Thyroid gland (tissue), 4 donors: ENCODE data around the gene UTP14C. TPM values are rescaled to one million over a fixed set of nuclear protein-coding genes. Genes with fewer than 3 reads are reported as not detected.
"Not testable (repeated sequence)": the region's sequence is repeated elsewhere in the genome, so short reads cannot be mapped to it uniquely, and the experiment has no call there.

Source experiments
- DNase-seq, 2 donors: peaks; one replicate each; pipeline ENCODE4 v3.0.0-alpha.2; 2019
- H3K27ac ChIP-seq, 3 donors: fragments of 200-600 bp; sonication (generic); 1 replicate in 2 of 3; 2 replicates in 1 of 3; pipeline ENCODE4 v1.5.1; 2016 to 2019; ENCODE audit warnings: mild to moderate bottlenecking in 1 of 3, moderate library complexity in 1 of 3
- H3K27me3 ChIP-seq: fragments of 200-600 bp; sonication (generic); one replicate; pipeline ENCODE4 v1.5.1; 2019
- H3K36me3 ChIP-seq, 2 donors: fragments of 200-600 bp; sonication (generic); one replicate each; pipeline ENCODE4 v1.5.1; 2016 to 2019
- H3K4me1 ChIP-seq, 2 donors: fragments of 200-600 bp; sonication (generic); one replicate each; pipeline ENCODE4 v1.5.1; 2017 to 2019
- H3K4me3 ChIP-seq, 3 donors: fragments of 200-600 bp; sonication (generic); replicated peaks in 1 of 3; 1 replicate in 2 of 3; 2 replicates in 1 of 3; pipeline ENCODE4 v1.5.1; 2016; ENCODE audit warnings: mild to moderate bottlenecking in 1 of 3
- H3K9me3 ChIP-seq: fragments of 200-600 bp; sonication (generic); one replicate; pipeline ENCODE4 v1.5.1; 2017
- POLR2A ChIP-seq, 2 donors: fragments of 450-650 bp; IDR thresholded peaks; one replicate each; pipeline ENCODE4 v1.6.1; 2017; ENCODE audit warnings: antibody characterized with exemption in 2 of 2, mild to moderate bottlenecking in 2 of 2, moderate library complexity in 1 of 2
- WGBS, 2 donors: methylation state at CpG; one replicate each; pipeline ENCODE4 v1.1.5; 2017; 5-methylcytosine and 5-hydroxymethylcytosine counted together
- intact Hi-C: fragments of 100-400 bp; cut with DNase I; formaldehyde crosslinking; loops from one replicate; pipeline ENCODE4 v1.15.1; 2023
- total RNA-seq, 4 donors: library from RNA; depleted of rRNA; stranded (reverse); fragments of >200 nt; gene quantifications; one replicate each; pipeline ENCODE4 v1.2.3, GENCODE V29; 2016
- TF ChIP-seq, protein P1 (sequence below), 6 experiments: fragments of 200-600 bp in 3 of 6; fragments of 450-650 bp in 3 of 6; sonication (generic) in 3 of 6; IDR thresholded peaks; one replicate each; pipeline ENCODE4 v1.5.1; 2016 to 2019; ENCODE audit warnings: antibody characterized with exemption in 6 of 6, mild to moderate bottlenecking in 2 of 6, inconsistent platforms in 1 of 6, moderate library complexity in 1 of 6

Gene UTP14C
- total RNA-seq, 4 donors from 2014 or later = 23.1 to 31.2 (median 25.9) TPM

DNA sequence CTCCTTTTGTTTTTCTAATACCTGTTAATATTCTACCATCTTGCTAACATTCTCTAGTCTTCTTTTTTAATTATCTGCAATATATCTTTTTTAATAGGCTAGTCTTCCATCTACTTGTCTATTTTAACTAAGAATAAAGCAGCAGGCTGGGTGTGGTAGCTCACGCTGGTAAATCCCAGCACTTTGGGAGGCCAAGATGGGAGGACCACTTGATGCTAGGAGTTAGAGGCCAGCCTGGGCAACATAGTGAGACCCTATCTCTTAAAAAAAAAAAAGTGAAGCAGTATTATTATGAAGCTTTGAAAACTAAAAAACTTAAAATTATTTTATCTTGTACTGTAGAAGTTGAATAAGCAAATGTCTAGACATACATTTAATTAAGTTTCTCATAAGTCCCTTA lies 3.3 kb downstream of the UTP14C start:
- no peak overlapping the region for H3K27ac ChIP-seq
- intact Hi-C loops = no loop called here
- no peaks in the 10 kb centered on the region for H3K4me1 ChIP-seq
- H3K9me3 ChIP-seq = no peaks in the 10 kb centered on the region
- peaks cover 4 to 10% of the 10 kb centered on the region in 2 donors for H3K36me3 ChIP-seq
- DNase-seq = no peak
- H3K27me3 ChIP-seq = no peaks in the 10 kb centered on the region
- 96 to 100% methylated on average over 1 of the region's 1 CpG for WGBS, 2 donors
- TF ChIP-seq, protein P1, sequence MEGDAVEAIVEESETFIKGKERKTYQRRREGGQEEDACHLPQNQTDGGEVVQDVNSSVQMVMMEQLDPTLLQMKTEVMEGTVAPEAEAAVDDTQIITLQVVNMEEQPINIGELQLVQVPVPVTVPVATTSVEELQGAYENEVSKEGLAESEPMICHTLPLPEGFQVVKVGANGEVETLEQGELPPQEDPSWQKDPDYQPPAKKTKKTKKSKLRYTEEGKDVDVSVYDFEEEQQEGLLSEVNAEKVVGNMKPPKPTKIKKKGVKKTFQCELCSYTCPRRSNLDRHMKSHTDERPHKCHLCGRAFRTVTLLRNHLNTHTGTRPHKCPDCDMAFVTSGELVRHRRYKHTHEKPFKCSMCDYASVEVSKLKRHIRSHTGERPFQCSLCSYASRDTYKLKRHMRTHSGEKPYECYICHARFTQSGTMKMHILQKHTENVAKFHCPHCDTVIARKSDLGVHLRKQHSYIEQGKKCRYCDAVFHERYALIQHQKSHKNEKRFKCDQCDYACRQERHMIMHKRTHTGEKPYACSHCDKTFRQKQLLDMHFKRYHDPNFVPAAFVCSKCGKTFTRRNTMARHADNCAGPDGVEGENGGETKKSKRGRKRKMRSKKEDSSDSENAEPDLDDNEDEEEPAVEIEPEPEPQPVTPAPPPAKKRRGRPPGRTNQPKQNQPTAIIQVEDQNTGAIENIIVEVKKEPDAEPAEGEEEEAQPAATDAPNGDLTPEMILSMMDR (IDR thresholded peaks at IDR 0.05) = no peak
- no peak for TF ChIP-seq POLR2A (IDR thresholded peaks at IDR 0.05)
- H3K4me3 ChIP-seq = no peak overlapping the region

DNA sequence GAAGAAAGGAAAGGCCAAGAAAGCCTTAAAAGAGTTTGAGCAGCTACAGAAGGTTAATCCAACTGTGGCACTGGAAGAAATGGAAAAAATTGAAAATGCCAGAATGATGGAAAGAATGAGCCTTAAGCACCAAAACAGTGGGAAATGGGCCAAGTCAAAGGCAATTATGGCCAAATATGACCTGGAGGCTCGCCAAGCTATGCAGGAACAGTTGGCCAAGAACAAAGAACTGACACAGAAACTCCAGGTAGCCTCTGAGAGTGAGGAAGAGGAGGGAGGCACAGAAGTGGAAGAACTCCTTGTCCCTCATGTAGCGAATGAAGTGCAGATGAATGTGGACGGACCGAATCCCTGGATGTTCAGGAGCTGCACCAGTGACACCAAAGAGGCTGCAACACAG lies 5.1 kb downstream of the UTP14C start:
- Histone ChIP-seq H3K9me3 (no peaks in the 10 kb centered on the region), H3K36me3 (peaks cover 2% of the 10 kb centered on the region in 2 donors), H3K4me1 (no peaks in the 10 kb centered on the region), H3K27ac (no peak overlapping the region), H3K4me3 (no peak overlapping the region), H3K27me3 (no peaks in the 10 kb centered on the region)
- TF ChIP-seq, protein P1 (IDR thresholded peaks at IDR 0.05) = no peak
- no peak for TF ChIP-seq POLR2A (IDR thresholded peaks at IDR 0.05)
- 96 to 97% methylated on average over 4 of the region's 4 CpGs for WGBS, 2 donors
- intact Hi-C loops = no loop called here
- no peak for DNase-seq

DNA sequence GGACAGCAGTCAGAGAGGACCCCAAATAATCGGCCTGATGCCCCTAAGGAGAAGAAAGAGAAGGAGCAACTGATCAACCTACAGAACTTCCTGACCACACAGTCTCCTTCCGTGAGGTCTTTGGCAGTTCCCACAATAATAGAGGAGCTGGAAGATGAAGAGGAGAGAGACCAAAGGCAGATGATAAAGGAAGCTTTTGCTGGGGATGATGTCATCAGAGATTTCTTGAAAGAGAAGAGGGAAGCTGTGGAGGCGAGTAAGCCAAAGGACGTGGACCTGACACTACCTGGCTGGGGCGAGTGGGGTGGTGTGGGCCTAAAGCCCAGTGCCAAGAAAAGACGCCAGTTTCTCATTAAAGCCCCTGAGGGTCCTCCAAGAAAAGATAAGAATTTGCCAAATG lies 5.9 kb downstream of the UTP14C start:
- WGBS, 2 donors = 97 to 98% methylated on average over 6 of the region's 6 CpGs
- H3K9me3 ChIP-seq, DNase-seq, intact Hi-C loops, H3K4me1 ChIP-seq, H3K36me3 ChIP-seq, H3K27ac ChIP-seq, H3K27me3 ChIP-seq, H3K4me3 ChIP-seq: not testable (repeated sequence)

DNA sequence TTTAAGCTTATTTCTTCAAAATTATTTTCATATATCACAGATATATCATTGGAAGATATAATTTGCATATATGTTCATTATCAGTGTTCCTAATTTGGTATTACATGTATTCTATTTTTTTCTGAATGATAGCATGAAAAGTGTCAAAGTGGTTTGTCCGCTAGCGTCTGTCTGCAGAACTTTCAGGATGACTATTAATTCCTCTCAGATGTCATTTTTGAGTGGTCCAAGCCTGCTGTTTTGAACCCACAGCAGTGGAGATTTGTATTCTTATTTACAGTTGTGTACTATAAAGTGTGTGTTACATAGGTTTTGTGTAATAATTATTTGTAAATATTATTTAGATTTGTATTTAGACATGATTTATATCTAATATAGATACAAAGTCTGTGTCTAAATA lies 8.5 kb downstream of the UTP14C start:
- Histone ChIP-seq H3K4me1 (no peaks in the 10 kb centered on the region), H3K9me3 (no peaks in the 10 kb centered on the region), H3K27ac (no peak overlapping the region), H3K27me3 (no peaks in the 10 kb centered on the region), H3K36me3 (no peaks in the 10 kb centered on the region), H3K4me3 (no peak overlapping the region)
- no peak for DNase-seq
- 88 to 94% methylated on average over 2 of the region's 2 CpGs for WGBS, 2 donors
- intact Hi-C loops = no loop called here
- TF ChIP-seq, protein P1 (IDR thresholded peaks at IDR 0.05) = no peak
- TF ChIP-seq POLR2A (IDR thresholded peaks at IDR 0.05) = no peak

DNA sequence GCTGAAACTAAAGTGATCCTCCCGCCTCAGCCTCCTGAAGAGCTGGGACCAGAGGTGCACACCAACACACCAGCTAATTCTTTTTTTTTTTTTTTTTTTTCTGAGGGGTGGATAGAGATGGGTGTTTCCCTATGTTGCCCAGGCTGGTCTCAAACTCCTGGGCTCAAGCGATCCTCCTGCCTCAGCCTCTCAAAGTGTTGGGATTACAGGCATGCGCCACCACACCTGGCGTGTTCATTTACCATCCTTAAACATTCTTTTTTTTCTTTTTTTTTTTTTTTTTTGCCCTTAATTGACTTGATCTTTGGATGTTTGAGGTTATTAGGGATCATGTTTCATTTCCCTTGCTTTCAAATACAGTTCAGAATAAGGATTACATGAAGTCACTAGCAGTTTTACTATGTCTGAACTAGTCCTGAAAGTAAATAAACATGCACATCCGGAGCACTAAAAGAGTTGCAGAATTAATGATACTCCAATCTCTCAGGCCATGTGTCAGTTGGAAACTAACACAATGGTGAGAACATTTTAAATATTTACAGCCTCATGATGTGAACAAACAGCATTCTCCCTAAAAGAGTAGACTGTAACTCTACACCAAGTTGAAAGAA lies 10.2 kb downstream of the UTP14C start:
- intact Hi-C loops = no loop called here
- 88 to 95% methylated on average over 5 of the region's 5 CpGs for WGBS, 2 donors
- DNase-seq = no peak

More for the DNA sequence above, 10.2 kb downstream of the UTP14C start:
- no peaks in the 10 kb centered on the region for H3K27me3 ChIP-seq
- H3K27ac ChIP-seq = no peak overlapping the region
- no peak overlapping the region for H3K4me3 ChIP-seq
- H3K9me3 ChIP-seq = no peaks in the 10 kb centered on the region
- no peaks in the 10 kb centered on the region for H3K4me1 ChIP-seq
- TF ChIP-seq, protein P1 (IDR thresholded peaks at IDR 0.05) = no peak
- no peak for TF ChIP-seq POLR2A (IDR thresholded peaks at IDR 0.05)
- no peaks in the 10 kb centered on the region for H3K36me3 ChIP-seq
